Measurements from ENCODE around the gene IGSF23.

The IGSF23 gene

DNA sequence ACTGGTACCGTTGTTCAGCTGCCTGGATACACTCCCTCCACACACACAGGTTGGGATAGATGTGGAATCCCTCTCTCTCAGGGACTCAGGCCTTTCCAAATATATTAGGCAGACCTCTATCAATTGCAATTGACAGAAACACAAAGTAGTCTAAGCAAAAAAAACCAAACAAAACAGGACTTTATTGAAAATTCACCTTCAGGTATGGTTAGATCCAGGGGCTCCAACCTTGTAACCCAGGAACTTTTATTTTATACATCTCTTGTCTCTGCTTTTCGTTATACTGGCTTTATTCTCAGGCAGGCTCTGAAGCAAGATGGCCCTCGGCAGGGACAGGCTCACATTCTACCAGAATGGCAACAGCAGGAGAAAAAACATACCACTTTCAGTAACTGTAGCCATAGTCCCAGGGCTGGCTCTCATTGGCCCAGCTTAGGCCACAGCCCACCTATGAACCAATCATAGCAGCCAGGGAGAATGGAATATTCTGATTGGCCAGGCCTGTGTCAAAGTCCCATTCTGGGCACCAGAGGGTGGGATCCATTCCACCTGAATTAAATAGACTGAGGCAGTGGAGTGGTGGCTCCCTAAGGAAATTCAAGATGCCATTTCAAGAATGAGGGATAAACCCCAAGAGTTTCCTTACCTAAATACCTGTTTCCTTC is 44.8 kb downstream of the IGSF23 start:
- no peaks in the 10 kb centered on the region for H3K27me3 ChIP-seq
- H3K36me3 ChIP-seq, result peaks cover 89% of the 10 kb centered on the region
- no peak overlapping the region for H3K4me3 ChIP-seq (ENCODE audit: low read depth, low read length)
- no peaks in the 10 kb centered on the region for H3K9me3 ChIP-seq
- no peak for DNase-seq
- H3K4me1 ChIP-seq, result no peaks in the 10 kb centered on the region
- TF ChIP-seq, protein P1, sequence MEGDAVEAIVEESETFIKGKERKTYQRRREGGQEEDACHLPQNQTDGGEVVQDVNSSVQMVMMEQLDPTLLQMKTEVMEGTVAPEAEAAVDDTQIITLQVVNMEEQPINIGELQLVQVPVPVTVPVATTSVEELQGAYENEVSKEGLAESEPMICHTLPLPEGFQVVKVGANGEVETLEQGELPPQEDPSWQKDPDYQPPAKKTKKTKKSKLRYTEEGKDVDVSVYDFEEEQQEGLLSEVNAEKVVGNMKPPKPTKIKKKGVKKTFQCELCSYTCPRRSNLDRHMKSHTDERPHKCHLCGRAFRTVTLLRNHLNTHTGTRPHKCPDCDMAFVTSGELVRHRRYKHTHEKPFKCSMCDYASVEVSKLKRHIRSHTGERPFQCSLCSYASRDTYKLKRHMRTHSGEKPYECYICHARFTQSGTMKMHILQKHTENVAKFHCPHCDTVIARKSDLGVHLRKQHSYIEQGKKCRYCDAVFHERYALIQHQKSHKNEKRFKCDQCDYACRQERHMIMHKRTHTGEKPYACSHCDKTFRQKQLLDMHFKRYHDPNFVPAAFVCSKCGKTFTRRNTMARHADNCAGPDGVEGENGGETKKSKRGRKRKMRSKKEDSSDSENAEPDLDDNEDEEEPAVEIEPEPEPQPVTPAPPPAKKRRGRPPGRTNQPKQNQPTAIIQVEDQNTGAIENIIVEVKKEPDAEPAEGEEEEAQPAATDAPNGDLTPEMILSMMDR (IDR thresholded peaks at IDR 0.05; ENCODE audit: low read depth, low read length), result no peak

DNA sequence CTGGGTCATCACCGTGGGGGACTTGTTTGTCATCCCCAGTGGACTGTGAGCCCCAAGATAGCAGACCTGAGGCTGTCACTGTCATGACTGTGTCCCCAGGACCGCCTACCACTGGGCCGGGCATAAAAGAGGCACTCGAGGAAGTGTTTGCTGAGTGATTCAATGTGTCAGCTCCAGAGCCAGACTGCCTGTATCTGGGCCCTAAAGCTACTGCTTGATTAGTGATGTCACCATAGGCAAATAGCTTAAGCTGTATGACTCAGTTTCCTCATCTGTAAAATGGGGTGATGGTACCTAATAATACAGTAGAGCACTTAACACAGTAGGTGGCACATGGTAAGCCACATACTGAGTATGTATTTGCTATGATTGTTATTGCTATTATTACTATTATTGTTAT is 46.7 kb downstream of the IGSF23 start:
- no peak overlapping the region for H3K4me3 ChIP-seq (ENCODE audit: low read depth, low read length)
- TF ChIP-seq, protein P1 (IDR thresholded peaks at IDR 0.05; ENCODE audit: low read depth, low read length), result no peak
- no peaks in the 10 kb centered on the region for H3K27me3 ChIP-seq
- no peaks in the 10 kb centered on the region for H3K9me3 ChIP-seq
- DNase-seq, result no peak
- H3K4me1 ChIP-seq, result no peaks in the 10 kb centered on the region
- H3K36me3 ChIP-seq, result peaks cover 75% of the 10 kb centered on the region

- H3K4me1 ChIP-seq, result no peaks in the 10 kb centered on the region
- no peaks in the 10 kb centered on the region for H3K27me3 ChIP-seq
- no peaks in the 10 kb centered on the region for H3K9me3 ChIP-seq
- TF ChIP-seq, protein P1 (IDR thresholded peaks at IDR 0.05; ENCODE audit: low read depth, low read length), result no peak
- H3K4me3 ChIP-seq (ENCODE audit: low read depth, low read length), result no peak overlapping the region
- DNase-seq, result no peak
- peaks cover 67% of the 10 kb centered on the region for H3K36me3 ChIP-seq
Observed at GRCh38 chr19:44661205-44661604, 47.8 kb downstream of the IGSF23 start.

GRCh38 chr19:44661904-44662303 is 48.5 kb downstream of the IGSF23 start:
- Histone ChIP-seq H3K4me1 (no peaks in the 10 kb centered on the region), H3K9me3 (no peaks in the 10 kb centered on the region), H3K4me3 (ENCODE audit: low read depth, low read length) (no peak overlapping the region), H3K27me3 (no peaks in the 10 kb centered on the region), H3K36me3 (peaks cover 61% of the 10 kb centered on the region)
- no peak for DNase-seq
- TF ChIP-seq, protein P1 (IDR thresholded peaks at IDR 0.05; ENCODE audit: low read depth, low read length), result no peak

DNA sequence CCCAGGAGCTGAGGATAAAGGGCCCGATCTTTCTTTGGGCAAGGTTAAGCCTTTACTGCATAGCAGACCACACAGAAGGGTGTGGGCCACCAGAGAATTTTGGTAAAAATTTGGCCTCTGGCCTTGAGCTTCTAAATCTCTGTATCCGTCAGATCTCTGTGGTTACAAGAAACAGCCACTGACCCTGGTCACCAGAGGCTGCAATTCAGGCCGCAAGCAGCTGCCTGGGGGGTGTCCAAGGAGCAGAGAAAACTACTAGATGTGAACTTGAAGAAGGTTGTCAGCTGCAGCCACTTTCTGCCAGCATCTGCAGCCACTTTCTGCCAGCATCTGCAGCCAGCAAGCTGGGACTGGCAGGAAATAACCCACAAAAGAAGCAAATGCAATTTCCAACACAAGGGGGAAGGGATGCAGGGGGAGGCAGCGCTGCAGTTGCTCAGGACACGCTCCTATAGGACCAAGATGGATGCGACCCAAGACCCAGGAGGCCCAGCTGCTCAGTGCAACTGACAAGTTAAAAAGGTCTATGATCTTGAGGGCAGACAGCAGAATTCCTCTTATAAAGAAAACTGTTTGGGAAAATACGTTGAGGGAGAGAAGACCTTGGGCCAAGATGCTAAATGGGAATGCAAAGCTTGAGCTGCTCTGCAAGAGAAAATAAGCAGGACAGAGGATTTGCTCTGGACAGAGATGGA is 49.5 kb downstream of the IGSF23 start:
- TF ChIP-seq, protein P1 (IDR thresholded peaks at IDR 0.05; ENCODE audit: low read depth, low read length), result no peak
- Histone ChIP-seq H3K27me3 (no peaks in the 10 kb centered on the region), H3K4me1 (no peaks in the 10 kb centered on the region), H3K36me3 (peaks cover 56% of the 10 kb centered on the region), H3K9me3 (no peaks in the 10 kb centered on the region), H3K4me3 (ENCODE audit: low read depth, low read length) (no peak overlapping the region)
- DNase-seq, result no peak

GRCh38 chr19:44663996-44664395 is 50.6 kb downstream of the IGSF23 start:
- H3K9me3 ChIP-seq, result no peaks in the 10 kb centered on the region
- TF ChIP-seq, protein P1 (IDR thresholded peaks at IDR 0.05; ENCODE audit: low read depth, low read length), result no peak
- H3K4me1 ChIP-seq, result no peaks in the 10 kb centered on the region
- no peaks in the 10 kb centered on the region for H3K27me3 ChIP-seq
- H3K36me3 ChIP-seq, result peaks cover 45% of the 10 kb centered on the region
- no peak overlapping the region for H3K4me3 ChIP-seq (ENCODE audit: low read depth, low read length)
- DNase-seq, result no peak
